ENCODE results near the gene OR4E1. TPM values are rescaled to one million over a fixed set of nuclear protein-coding genes. Genes with fewer than 3 reads are reported as not detected.
A peak's percentile ranks its signal among the peaks of the same experiment; 100 is the strongest.

OR4E1 gene
- total and polyA plus RNA-seq, 9 donors = not detected

DNA sequence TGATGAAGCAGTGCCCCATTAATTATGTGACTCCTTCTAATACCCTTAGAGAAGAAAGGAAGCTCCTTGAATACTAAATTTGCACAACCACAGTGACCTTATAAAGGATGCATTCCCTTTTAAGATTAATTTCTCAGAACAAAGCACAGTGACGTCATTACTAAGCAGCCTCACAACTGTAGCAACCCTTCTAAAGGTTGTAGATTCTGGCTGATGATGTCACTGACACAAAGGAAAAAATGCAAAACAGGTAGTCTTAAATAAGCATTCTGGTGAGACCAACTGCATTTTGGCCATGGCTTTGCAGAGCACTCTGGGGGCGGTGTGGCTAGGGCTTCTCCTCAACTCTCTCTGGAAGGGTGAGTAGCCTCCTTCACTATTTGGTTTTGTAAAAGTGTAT, 38.4 kb upstream of the OR4E1 start:
- no peak overlapping the region for H3K4me3 ChIP-seq
- no peak overlapping the region for H3K27ac ChIP-seq
- intact Hi-C loops (cut with DNase I) = no loop called here
- no peak for TF ChIP-seq POLR2A (IDR thresholded peaks at IDR 0.05)
- TF ChIP-seq, protein P1, sequence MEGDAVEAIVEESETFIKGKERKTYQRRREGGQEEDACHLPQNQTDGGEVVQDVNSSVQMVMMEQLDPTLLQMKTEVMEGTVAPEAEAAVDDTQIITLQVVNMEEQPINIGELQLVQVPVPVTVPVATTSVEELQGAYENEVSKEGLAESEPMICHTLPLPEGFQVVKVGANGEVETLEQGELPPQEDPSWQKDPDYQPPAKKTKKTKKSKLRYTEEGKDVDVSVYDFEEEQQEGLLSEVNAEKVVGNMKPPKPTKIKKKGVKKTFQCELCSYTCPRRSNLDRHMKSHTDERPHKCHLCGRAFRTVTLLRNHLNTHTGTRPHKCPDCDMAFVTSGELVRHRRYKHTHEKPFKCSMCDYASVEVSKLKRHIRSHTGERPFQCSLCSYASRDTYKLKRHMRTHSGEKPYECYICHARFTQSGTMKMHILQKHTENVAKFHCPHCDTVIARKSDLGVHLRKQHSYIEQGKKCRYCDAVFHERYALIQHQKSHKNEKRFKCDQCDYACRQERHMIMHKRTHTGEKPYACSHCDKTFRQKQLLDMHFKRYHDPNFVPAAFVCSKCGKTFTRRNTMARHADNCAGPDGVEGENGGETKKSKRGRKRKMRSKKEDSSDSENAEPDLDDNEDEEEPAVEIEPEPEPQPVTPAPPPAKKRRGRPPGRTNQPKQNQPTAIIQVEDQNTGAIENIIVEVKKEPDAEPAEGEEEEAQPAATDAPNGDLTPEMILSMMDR (IDR thresholded peaks at IDR 0.05) = no peak
- no peak for TF ChIP-seq EP300 (IDR thresholded peaks at IDR 0.05)
- no peaks in the 10 kb centered on the region for H3K4me1 ChIP-seq (ENCODE audit: insufficient read depth)
- no peaks in the 10 kb centered on the region for H3K36me3 ChIP-seq
- no peaks in the 10 kb centered on the region for H3K9me3 ChIP-seq
- WGBS, 3 donors = 68 to 81% (median 69%) methylated on average over 2 of the region's 2 CpGs
- no peaks in the 10 kb centered on the region for H3K27me3 ChIP-seq
- DNase-seq = no peak

GRCh38 chr14:21711360-21711961, 37.8 kb upstream of the OR4E1 start:
- no peak for DNase-seq
- whole genome bisulfite sequencing, 3 donors = 28 to 33% (median 31%) methylated on average over 3 of the region's 3 CpGs
- intact Hi-C loops (cut with DNase I) = no loop called here
- H3K9me3 ChIP-seq = no peaks in the 10 kb centered on the region
- no peak overlapping the region for H3K4me3 ChIP-seq
- no peaks in the 10 kb centered on the region for H3K4me1 ChIP-seq (ENCODE audit: insufficient read depth)
- TF ChIP-seq, protein P1 (IDR thresholded peaks at IDR 0.05) = peak in 1 of 3 donors; percentile 10
- TF ChIP-seq EP300 (IDR thresholded peaks at IDR 0.05) (no peak), POLR2A (IDR thresholded peaks at IDR 0.05) (no peak)
- H3K27ac ChIP-seq = no peak overlapping the region
- no peaks in the 10 kb centered on the region for H3K27me3 ChIP-seq
- no peaks in the 10 kb centered on the region for H3K36me3 ChIP-seq

GRCh38 chr14:21704338-21704737, 30.7 kb upstream of the OR4E1 start:
- intact Hi-C loops (cut with DNase I) = no loop called here
- TF ChIP-seq POLR2A (IDR thresholded peaks at IDR 0.05) = no peak
- no peak for TF ChIP-seq EP300 (IDR thresholded peaks at IDR 0.05)
- TF ChIP-seq, protein P1 (IDR thresholded peaks at IDR 0.05) = no peak
- no peaks in the 10 kb centered on the region for H3K9me3 ChIP-seq
- H3K27ac ChIP-seq = no peak overlapping the region
- no peak for DNase-seq
- H3K4me1 ChIP-seq (ENCODE audit: insufficient read depth) = no peaks in the 10 kb centered on the region
- no peaks in the 10 kb centered on the region for H3K36me3 ChIP-seq
- H3K27me3 ChIP-seq = no peaks in the 10 kb centered on the region
- H3K4me3 ChIP-seq = no peak overlapping the region

- no peaks in the 10 kb centered on the region for H3K36me3 ChIP-seq
- intact Hi-C loops (cut with DNase I) = no loop called here
- no peaks in the 10 kb centered on the region for H3K9me3 ChIP-seq
- no peak overlapping the region for H3K27ac ChIP-seq
- H3K27me3 ChIP-seq = no peaks in the 10 kb centered on the region
- TF ChIP-seq, protein P1 (IDR thresholded peaks at IDR 0.05) = no peak
- 50 to 63% (median 58%) methylated on average over 2 of the region's 2 CpGs for WGBS, 3 donors
- no peak for DNase-seq
- H3K4me1 ChIP-seq (ENCODE audit: insufficient read depth) = no peaks in the 10 kb centered on the region
- no peak overlapping the region for H3K4me3 ChIP-seq
Measured at GRCh38 chr14:21703357-21704326, 30.0 kb upstream of the OR4E1 start.

Measured in ovary (tissue), 9 donors.